ENCODE data around the gene GABRA4. TPM values are rescaled to one million over a fixed set of nuclear protein-coding genes. Genes with fewer than 3 reads are reported as not detected.

Gene GABRA4
- total RNA-seq, 1 donor from 2014 or later = 0.25 TPM

DNA sequence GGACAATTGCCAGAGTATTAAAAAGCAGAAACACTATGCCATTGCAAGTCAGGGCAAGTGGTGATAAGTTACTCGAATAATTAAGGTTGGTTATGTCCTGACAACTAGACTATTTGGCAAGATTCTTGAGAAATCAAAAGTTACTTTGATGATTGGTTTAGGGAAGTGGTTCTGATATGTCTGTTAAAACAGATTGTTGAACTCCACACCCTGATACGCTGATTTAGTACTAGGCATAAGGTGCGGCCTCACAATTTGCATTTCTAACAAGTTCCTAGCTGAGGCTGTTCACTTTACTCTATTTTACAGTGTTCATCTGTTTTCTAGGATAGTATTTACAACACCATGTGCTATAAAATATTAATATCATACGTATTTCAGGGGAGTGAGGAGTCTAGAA is 12.5 kb downstream of the GABRA4 start:
- no peaks in the 10 kb centered on the region for H3K27me3 ChIP-seq
- H3K27ac ChIP-seq = no peak overlapping the region
- no peak for DNase-seq (ENCODE audit: extremely low spot score in 2 of 2)
- H3K4me3 ChIP-seq = no peak overlapping the region
- intact Hi-C loops (cut with DNase I) = no loop called here
- TF ChIP-seq, protein P1, sequence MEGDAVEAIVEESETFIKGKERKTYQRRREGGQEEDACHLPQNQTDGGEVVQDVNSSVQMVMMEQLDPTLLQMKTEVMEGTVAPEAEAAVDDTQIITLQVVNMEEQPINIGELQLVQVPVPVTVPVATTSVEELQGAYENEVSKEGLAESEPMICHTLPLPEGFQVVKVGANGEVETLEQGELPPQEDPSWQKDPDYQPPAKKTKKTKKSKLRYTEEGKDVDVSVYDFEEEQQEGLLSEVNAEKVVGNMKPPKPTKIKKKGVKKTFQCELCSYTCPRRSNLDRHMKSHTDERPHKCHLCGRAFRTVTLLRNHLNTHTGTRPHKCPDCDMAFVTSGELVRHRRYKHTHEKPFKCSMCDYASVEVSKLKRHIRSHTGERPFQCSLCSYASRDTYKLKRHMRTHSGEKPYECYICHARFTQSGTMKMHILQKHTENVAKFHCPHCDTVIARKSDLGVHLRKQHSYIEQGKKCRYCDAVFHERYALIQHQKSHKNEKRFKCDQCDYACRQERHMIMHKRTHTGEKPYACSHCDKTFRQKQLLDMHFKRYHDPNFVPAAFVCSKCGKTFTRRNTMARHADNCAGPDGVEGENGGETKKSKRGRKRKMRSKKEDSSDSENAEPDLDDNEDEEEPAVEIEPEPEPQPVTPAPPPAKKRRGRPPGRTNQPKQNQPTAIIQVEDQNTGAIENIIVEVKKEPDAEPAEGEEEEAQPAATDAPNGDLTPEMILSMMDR (IDR thresholded peaks at IDR 0.05) = no peak
- TF ChIP-seq POLR2A (IDR thresholded peaks at IDR 0.05) (no peak), POLR2AphosphoS5 (IDR thresholded peaks at IDR 0.05; ENCODE audit: insufficient read depth in 1 of 2, low read depth in 1 of 2) (no peak)
- no peaks in the 10 kb centered on the region for H3K9me3 ChIP-seq
- H3K4me1 ChIP-seq = no peaks in the 10 kb centered on the region
- no peaks in the 10 kb centered on the region for H3K36me3 ChIP-seq

DNA sequence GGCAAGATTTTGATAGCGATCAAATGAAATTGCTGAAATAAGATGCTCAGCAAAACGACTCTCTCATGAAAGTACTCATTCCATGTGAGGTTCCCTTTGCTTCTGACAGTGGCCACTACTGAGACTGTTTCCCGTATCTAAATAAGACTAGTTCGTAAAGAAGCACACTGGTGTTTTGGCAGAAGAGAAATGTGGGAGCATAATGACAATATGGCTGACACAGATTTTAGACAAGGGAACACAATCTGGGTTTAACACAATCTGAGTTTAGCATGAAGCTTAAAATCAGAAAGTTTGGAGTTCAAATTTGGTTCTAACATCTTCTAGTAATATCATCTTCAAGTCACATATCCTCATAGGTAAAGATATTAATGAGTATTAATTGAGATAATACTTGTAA is 13.7 kb downstream of the GABRA4 start:
- Histone ChIP-seq H3K4me3 (no peak overlapping the region), H3K27ac (no peak overlapping the region), H3K36me3 (no peaks in the 10 kb centered on the region), H3K4me1 (no peaks in the 10 kb centered on the region), H3K9me3 (no peaks in the 10 kb centered on the region), H3K27me3 (no peaks in the 10 kb centered on the region)
- DNase-seq (ENCODE audit: extremely low spot score in 2 of 2) = no peak
- TF ChIP-seq POLR2A (IDR thresholded peaks at IDR 0.05) (no peak), POLR2AphosphoS5 (IDR thresholded peaks at IDR 0.05; ENCODE audit: insufficient read depth in 1 of 2, low read depth in 1 of 2) (no peak)
- TF ChIP-seq, protein P1 (IDR thresholded peaks at IDR 0.05) = no peak
- intact Hi-C loops (cut with DNase I) = no loop called here

- Histone ChIP-seq H3K27me3 (no peaks in the 10 kb centered on the region), H3K36me3 (no peaks in the 10 kb centered on the region), H3K9me3 (no peaks in the 10 kb centered on the region), H3K4me3 (no peak overlapping the region), H3K4me1 (no peaks in the 10 kb centered on the region), H3K27ac (no peak overlapping the region)
- TF ChIP-seq POLR2AphosphoS5 (IDR thresholded peaks at IDR 0.05; ENCODE audit: insufficient read depth in 1 of 2, low read depth in 1 of 2) = no peak
- TF ChIP-seq POLR2A (IDR thresholded peaks at IDR 0.05) = no peak
- TF ChIP-seq, protein P1 (IDR thresholded peaks at IDR 0.05) = no peak
- no peak for DNase-seq (ENCODE audit: extremely low spot score in 2 of 2)
- intact Hi-C loops (cut with DNase I) = no loop called here
Observed at GRCh38 chr4:46979283-46979682, 14.1 kb downstream of the GABRA4 start.

GRCh38 chr4:46977245-46977644 is 16.1 kb downstream of the GABRA4 start:
- Histone ChIP-seq H3K27ac (no peak overlapping the region), H3K9me3 (no peaks in the 10 kb centered on the region), H3K36me3 (no peaks in the 10 kb centered on the region), H3K27me3 (no peaks in the 10 kb centered on the region), H3K4me1 (no peaks in the 10 kb centered on the region), H3K4me3 (no peak overlapping the region)
- TF ChIP-seq POLR2A (IDR thresholded peaks at IDR 0.05) (no peak), POLR2AphosphoS5 (IDR thresholded peaks at IDR 0.05; ENCODE audit: insufficient read depth in 1 of 2, low read depth in 1 of 2) (no peak)
- TF ChIP-seq, protein P1 (IDR thresholded peaks at IDR 0.05) = no peak
- no peak for DNase-seq (ENCODE audit: extremely low spot score in 2 of 2)
- intact Hi-C loops (cut with DNase I) = no loop called here

DNA sequence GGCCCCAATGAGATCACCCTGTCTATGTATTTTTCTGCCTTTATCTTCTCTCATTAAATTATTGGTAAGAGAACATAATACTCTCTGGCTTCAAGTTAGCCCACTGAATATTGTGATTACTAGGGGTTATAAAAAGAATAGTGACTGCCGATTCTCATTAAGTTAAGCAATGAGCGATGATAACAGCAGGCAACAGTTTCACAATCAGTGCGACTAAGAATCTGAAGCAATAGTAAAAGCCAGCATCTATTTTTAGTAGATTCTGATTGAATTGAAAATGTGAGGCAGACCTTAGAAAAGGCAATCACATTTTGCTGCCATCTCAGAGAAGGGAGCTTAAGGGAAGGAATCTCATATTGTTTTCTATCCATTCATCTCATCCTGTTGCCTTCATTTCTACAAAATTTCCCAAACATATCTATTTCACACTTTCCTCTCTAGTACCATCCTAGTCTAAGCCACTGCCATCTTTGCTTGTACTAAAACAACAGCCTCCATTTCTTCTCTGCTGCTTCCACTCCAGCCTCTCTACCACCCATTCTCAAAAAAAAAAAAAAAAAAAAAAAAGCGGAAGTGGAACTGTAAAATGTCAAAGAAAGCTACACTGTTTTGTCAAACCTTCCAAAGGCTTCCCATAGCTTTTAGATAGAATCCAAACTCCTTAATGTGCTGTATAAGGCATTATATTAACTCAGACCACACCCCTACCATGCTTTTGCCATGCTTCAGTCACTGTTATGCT is 17.4 kb downstream of the GABRA4 start:
- intact Hi-C loops (cut with DNase I) = no loop called here
- H3K36me3 ChIP-seq = no peaks in the 10 kb centered on the region
- H3K9me3 ChIP-seq = no peaks in the 10 kb centered on the region
- H3K27me3 ChIP-seq = no peaks in the 10 kb centered on the region
- no peak for DNase-seq (ENCODE audit: extremely low spot score in 2 of 2)
- TF ChIP-seq POLR2AphosphoS5 (IDR thresholded peaks at IDR 0.05; ENCODE audit: insufficient read depth in 1 of 2, low read depth in 1 of 2) = no peak
- TF ChIP-seq, protein P1 (IDR thresholded peaks at IDR 0.05) = no peak
- TF ChIP-seq POLR2A (IDR thresholded peaks at IDR 0.05) = no peak
- H3K27ac ChIP-seq = no peak overlapping the region
- no peaks in the 10 kb centered on the region for H3K4me1 ChIP-seq
- no peak overlapping the region for H3K4me3 ChIP-seq
